Neural cell (in vitro differentiated cells): ENCODE results near the gene CRCP. TPM values are rescaled to one million over a fixed set of nuclear protein-coding genes. Genes with fewer than 3 reads are reported as not detected.

Experiments
- H2AFZ ChIP-seq: fragments of 200-600, 300-800 bp; sonication (generic), shearing (Covaris generic); 2 replicates; pipeline ENCODE4 v1.6.0; 2014; ENCODE audit warnings: low read depth, mild to moderate bottlenecking, antibody characterized with exemption, low read length, moderate library complexity
- H3F3A ChIP-seq: fragments of 200-600 bp; shearing (Covaris generic); 2 replicates; pipeline ENCODE4 v1.6.1; 2016; ENCODE audit warnings: mild to moderate bottlenecking, moderate library complexity, mixed read lengths, antibody characterized with exemption, low read length; ENCODE audit not compliant: insufficient read depth, poor library complexity, severe bottlenecking
- H3K27ac ChIP-seq: fragments of 200-600, 300-800 bp; sonication (generic), shearing (Covaris generic); 2 replicates; pipeline ENCODE4 v1.5.1; 2014; ENCODE audit warnings: mild to moderate bottlenecking, low read length, moderate library complexity
- H3K27me3 ChIP-seq: fragments of 300-800, 200-600 bp; sonication (generic), shearing (Covaris generic); 2 replicates; pipeline ENCODE4 v1.6.0; 2014; ENCODE audit warnings: mild to moderate bottlenecking, low read depth, low read length, moderate library complexity; ENCODE audit not compliant: insufficient read depth
- H3K36me3 ChIP-seq: fragments of 300-800, 200-600 bp; sonication (generic), shearing (Covaris generic); 2 replicates; pipeline ENCODE4 v1.5.1; 2014; ENCODE audit warnings: mild to moderate bottlenecking, antibody characterized with exemption, low read length, moderate library complexity; ENCODE audit not compliant: insufficient read depth
- H3K4me2 ChIP-seq: fragments of 300-800, 200-600 bp; sonication (generic), shearing (Covaris generic); 2 replicates; pipeline ENCODE4 v1.6.0; 2014; ENCODE audit warnings: mild to moderate bottlenecking, low read length
- H3K4me3 ChIP-seq: fragments of 300-800, 200-600 bp; sonication (generic), shearing (Covaris generic); 2 replicates; pipeline ENCODE4 v1.5.1; 2014; ENCODE audit warnings: mild to moderate bottlenecking, low read length, moderate library complexity
- H3K79me2 ChIP-seq: fragments of 200-600 bp; shearing (Covaris generic); replicated peaks from 2 replicates; pipeline ENCODE4 v1.6.0; 2014; ENCODE audit warnings: mild to moderate bottlenecking, low read length, moderate library complexity; ENCODE audit not compliant: insufficient read depth
- H3K9ac ChIP-seq: fragments of 300-800, 200-600 bp; sonication (generic), shearing (Covaris generic); 2 replicates; pipeline ENCODE4 v1.6.1; 2016; ENCODE audit warnings: mild to moderate bottlenecking, low read length, mixed read lengths
- H3K9me2 ChIP-seq: fragments of 200-600 bp; shearing (Covaris generic); 2 replicates; pipeline ENCODE4 v1.6.1; 2016; ENCODE audit warnings: mild to moderate bottlenecking, low read length, mixed read lengths; ENCODE audit not compliant: insufficient read depth
- H3K9me3 ChIP-seq: fragments of 200-600, 300-800 bp; sonication (generic), shearing (Covaris generic); 2 replicates; pipeline ENCODE4 v1.6.1; 2016; ENCODE audit warnings: mild to moderate bottlenecking, mixed run types, low read length, moderate library complexity, mixed read lengths
- H4K20me1 ChIP-seq: fragments of 200-600 bp; shearing (Covaris generic); 2 replicates; pipeline ENCODE4 v1.6.1; 2016; ENCODE audit warnings: mild to moderate bottlenecking, mixed run types; ENCODE audit not compliant: insufficient read depth
- CTCF ChIP-seq: fragments of 450-650 bp; IDR thresholded peaks from 2 replicates; pipeline ENCODE4 v1.5.1; 2014; ENCODE audit warnings: antibody characterized with exemption, mild to moderate bottlenecking, moderate library complexity; ENCODE audit not compliant: poor library complexity, severe bottlenecking
- EP300 ChIP-seq: fragments of 450-650 bp; conservative IDR thresholded peaks from 2 replicates; pipeline ENCODE4 v1.6.1; 2014; ENCODE audit warnings: antibody characterized with exemption, mild to moderate bottlenecking, moderate library complexity; ENCODE audit not compliant: poor library complexity, severe bottlenecking
- EZH2 ChIP-seq: fragments of 200-600, 300-800 bp; shearing (Covaris generic), sonication (generic); IDR thresholded peaks from 2 replicates; pipeline ENCODE4 v1.6.1; 2014; ENCODE audit warnings: antibody characterized with exemption, low read length, borderline replicate concordance, mild to moderate bottlenecking; ENCODE audit not compliant: insufficient read depth, poor library complexity, severe bottlenecking
- MXI1 ChIP-seq: fragments of 450-650 bp; conservative IDR thresholded peaks from 2 replicates; pipeline ENCODE4 v1.6.1; 2014; ENCODE audit warnings: antibody characterized with exemption, mild to moderate bottlenecking; ENCODE audit not compliant: poor library complexity, severe bottlenecking
- POLR2AphosphoS5 ChIP-seq: IDR thresholded peaks from 2 replicates; pipeline ENCODE4 v1.6.1; 2012
- RAD21 ChIP-seq: fragments of 450-650 bp; conservative IDR thresholded peaks from 2 replicates; pipeline ENCODE4 v1.6.1; 2014; ENCODE audit warnings: antibody characterized with exemption, mild to moderate bottlenecking, moderate library complexity
- REST ChIP-seq: IDR thresholded peaks from 2 replicates; pipeline ENCODE4 v1.6.1; 2012; ENCODE audit warnings: borderline replicate concordance
- SMC3 ChIP-seq: fragments of 450-650 bp; conservative IDR thresholded peaks from 2 replicates; pipeline ENCODE4 v1.6.1; 2014; ENCODE audit warnings: antibody characterized with exemption, mild to moderate bottlenecking, moderate library complexity; ENCODE audit not compliant: poor library complexity
- TAF1 ChIP-seq: IDR thresholded peaks from 2 replicates; pipeline ENCODE4 v1.6.1; 2012; ENCODE audit warnings: low read depth
- polyA plus RNA-seq: library from polyadenylated mRNA; depleted of rRNA; stranded (reverse); fragments of >200 nt; gene quantifications from 2 replicates; pipeline ENCODE4 v1.2.3, GENCODE V29; 2014

Gene CRCP
- polyA plus RNA-seq, 1 donor from 2014 or later = 53.6 TPM

- H3K27ac ChIP-seq = no peak overlapping the region
- no peaks in the 10 kb centered on the region for H3K27me3 ChIP-seq
- no peaks in the 10 kb centered on the region for H3K9me3 ChIP-seq
- no peaks in the 10 kb centered on the region for H3K9me2 ChIP-seq
- no peaks in the 10 kb centered on the region for H3K79me2 ChIP-seq
- H3K4me3 ChIP-seq = no peak overlapping the region
- no peaks in the 10 kb centered on the region for H3K36me3 ChIP-seq
- TF ChIP-seq POLR2AphosphoS5 = no peak
- no peak for TF ChIP-seq RAD21
- TF ChIP-seq MXI1 = no peak
- TF ChIP-seq EZH2 = no peak
- no peak for TF ChIP-seq CTCF
- TF ChIP-seq EP300 = no peak
- TF ChIP-seq SMC3 = no peak
- TF ChIP-seq TAF1 = no peak
- TF ChIP-seq REST = no peak
- no peak overlapping the region for H3K4me2 ChIP-seq
- no peak overlapping the region for H3K9ac ChIP-seq
- no peaks in the 10 kb centered on the region for H4K20me1 ChIP-seq
- no peaks in the 10 kb centered on the region for H3F3A ChIP-seq
- no peak overlapping the region for H2AFZ ChIP-seq
These were observed 75.8 kb downstream of the CRCP start for GRCh38 chr7:66190504-66190857.

GRCh38 chr7:66193146-66193725 is 78.6 kb downstream of the CRCP start:
- Histone ChIP-seq H3K9ac (no peak overlapping the region), H4K20me1 (no peaks in the 10 kb centered on the region), H3K9me2 (no peaks in the 10 kb centered on the region), H3K36me3 (no peaks in the 10 kb centered on the region), H3K27me3 (no peaks in the 10 kb centered on the region), H3K4me3 (no peak overlapping the region), H2AFZ (no peak overlapping the region), H3K27ac (no peak overlapping the region), H3K9me3 (no peaks in the 10 kb centered on the region), H3F3A (no peaks in the 10 kb centered on the region), H3K79me2 (no peaks in the 10 kb centered on the region), H3K4me2 (no peak overlapping the region)
- no peak for TF ChIP-seq POLR2AphosphoS5
- no peak for TF ChIP-seq RAD21
- no peak for TF ChIP-seq CTCF
- no peak for TF ChIP-seq TAF1
- no peak for TF ChIP-seq EZH2
